ENCODE measurements around the gene SLC22A17. TPM values are rescaled to one million over a fixed set of nuclear protein-coding genes. Genes with fewer than 3 reads are reported as not detected.

Gene SLC22A17
- total and polyA plus RNA-seq, 7 donors: 0.60 to 38.8 (median 18.1) TPM

- WGBS, 2 donors: 84 to 91% methylated on average over 22 of the region's 22 CpGs
- Histone ChIP-seq H3K4me1 (peaks cover 0 to 52% (median 23%) of the 10 kb centered on the region in 4 donors), H3K9me3 (no peaks in the 10 kb centered on the region), H3K36me3 (peaks cover 4 to 35% (median 11%) of the 10 kb centered on the region in 4 donors), H3K4me3 (no peak overlapping the region), H3K27me3 (no peaks in the 10 kb centered on the region), H3K27ac (peak overlapping the region in 3 of 4 donors; percentile 34 to 39 (median 36))
- intact Hi-C loops (cut with DNase I): no loop called here
- DNase-seq: no peak
- no peak for TF ChIP-seq POLR2A (IDR thresholded peaks at IDR 0.05)
- TF ChIP-seq EP300 (IDR thresholded peaks at IDR 0.05): no peak
- no peak for TF ChIP-seq POLR2AphosphoS5 (IDR thresholded peaks at IDR 0.05)
- TF ChIP-seq CTCF (IDR thresholded peaks at IDR 0.05): no peak
Observed at GRCh38 chr14:23359722-23360447, 7.2 kb upstream of the SLC22A17 start.

GRCh38 chr14:23359167-23359626 lies 6.5 kb upstream of the SLC22A17 start:
- H3K4me3 ChIP-seq: no peak overlapping the region
- no peak for DNase-seq
- H3K27me3 ChIP-seq: no peaks in the 10 kb centered on the region
- no peak for TF ChIP-seq POLR2A (IDR thresholded peaks at IDR 0.05)
- TF ChIP-seq POLR2AphosphoS5 (IDR thresholded peaks at IDR 0.05): no peak
- peaks cover 4 to 35% (median 11%) of the 10 kb centered on the region in 4 donors for H3K36me3 ChIP-seq
- no peaks in the 10 kb centered on the region for H3K9me3 ChIP-seq
- WGBS, 2 donors: 72 to 83% methylated on average over 11 of the region's 11 CpGs
- peak overlapping the region in 1 of 4 donors; percentile 13 for H3K27ac ChIP-seq
- intact Hi-C loops (cut with DNase I): no loop called here
- peaks cover 0 to 46% (median 17%) of the 10 kb centered on the region in 4 donors for H3K4me1 ChIP-seq

- H3K27ac ChIP-seq: peak overlapping the region in 1 of 4 donors; percentile 17
- H3K4me1 ChIP-seq: peaks cover 0 to 40% (median 12%) of the 10 kb centered on the region in 4 donors
- peaks cover 4 to 35% (median 11%) of the 10 kb centered on the region in 4 donors for H3K36me3 ChIP-seq
- TF ChIP-seq CTCF (IDR thresholded peaks at IDR 0.05) (no peak), POLR2A (IDR thresholded peaks at IDR 0.05) (no peak), POLR2AphosphoS5 (IDR thresholded peaks at IDR 0.05) (no peak), EP300 (IDR thresholded peaks at IDR 0.05) (no peak)
- no peak overlapping the region for H3K4me3 ChIP-seq
- H3K27me3 ChIP-seq: no peaks in the 10 kb centered on the region
- no peaks in the 10 kb centered on the region for H3K9me3 ChIP-seq
- intact Hi-C loops (cut with DNase I): no loop called here
- no peak for DNase-seq
- 89 to 92% methylated on average over 12 of the region's 12 CpGs for WGBS, 2 donors
Observed at GRCh38 chr14:23358553-23359166, 6.0 kb upstream of the SLC22A17 start.

- WGBS, 2 donors: 84 to 91% methylated on average over 3 of the region's 3 CpGs
- no peaks in the 10 kb centered on the region for H3K27me3 ChIP-seq
- peaks cover 4 to 35% (median 11%) of the 10 kb centered on the region in 4 donors for H3K36me3 ChIP-seq
- peak overlapping the region in 1 of 4 donors; percentile 17 for H3K27ac ChIP-seq
- DNase-seq: no peak
- no peak overlapping the region for H3K4me3 ChIP-seq
- H3K9me3 ChIP-seq: no peaks in the 10 kb centered on the region
- TF ChIP-seq POLR2AphosphoS5 (IDR thresholded peaks at IDR 0.05) (no peak), EP300 (IDR thresholded peaks at IDR 0.05) (no peak), POLR2A (IDR thresholded peaks at IDR 0.05) (no peak), CTCF (IDR thresholded peaks at IDR 0.05) (no peak)
- intact Hi-C loops (cut with DNase I): no loop called here
- H3K4me1 ChIP-seq: peaks cover 0 to 38% (median 8%) of the 10 kb centered on the region in 4 donors
Observed at GRCh38 chr14:23358042-23358441, 5.4 kb upstream of the SLC22A17 start.

- no peak overlapping the region for H3K27ac ChIP-seq
- peaks cover 0 to 1% (median 0%) of the 10 kb centered on the region in 3 donors for H3K27me3 ChIP-seq
- H3K9me3 ChIP-seq: no peaks in the 10 kb centered on the region
- H3K4me1 ChIP-seq: peaks cover 0 to 35% (median 13%) of the 10 kb centered on the region in 4 donors
- intact Hi-C loops (cut with DNase I): no loop called here
- no peak overlapping the region for H3K4me3 ChIP-seq
- H3K36me3 ChIP-seq: peaks cover 4 to 35% (median 11%) of the 10 kb centered on the region in 4 donors
- TF ChIP-seq EP300 (IDR thresholded peaks at IDR 0.05): no peak
- no peak for TF ChIP-seq CTCF (IDR thresholded peaks at IDR 0.05)
- TF ChIP-seq POLR2A (IDR thresholded peaks at IDR 0.05): no peak
- TF ChIP-seq POLR2AphosphoS5 (IDR thresholded peaks at IDR 0.05): no peak
- 89% methylated on average over 8 of the region's 8 CpGs for WGBS, 2 donors
- no peak for DNase-seq
Observed at GRCh38 chr14:23357261-23357660, 4.6 kb upstream of the SLC22A17 start.

Data from sigmoid colon (tissue), 7 donors.